Measurements from ENCODE around the gene MINDY1. TPM values are rescaled to one million over a fixed set of nuclear protein-coding genes. Genes with fewer than 3 reads are reported as not detected.

The MINDY1 gene
- total and polyA plus RNA-seq, 10 of the 15 experiments (the other 5 are each of a cell fraction or from before 2014, with no cell fraction given), result 0.48 to 8.8 (median 5.0) TPM

DNA sequence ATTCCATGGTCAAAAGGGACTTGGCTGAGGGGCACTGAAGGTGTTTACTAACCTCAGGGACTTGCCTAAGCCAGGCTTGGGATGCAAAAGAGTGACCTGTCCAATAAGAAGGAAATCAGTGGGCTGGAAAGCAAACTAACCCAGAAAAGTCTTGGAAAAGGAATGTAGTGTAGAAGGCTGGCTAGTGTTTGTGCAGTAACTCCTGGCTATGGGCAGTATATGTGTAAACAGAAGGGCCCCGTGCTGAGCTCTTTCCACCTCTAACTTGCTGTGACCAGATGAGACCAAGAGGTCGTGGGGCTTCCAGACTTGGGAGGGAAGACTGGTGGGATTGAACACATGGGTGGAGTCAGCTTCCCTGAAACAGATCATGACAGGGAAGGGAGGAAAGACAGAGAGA lies 4.1 kb downstream of the MINDY1 start:
- TF ChIP-seq SREBF2 (IDR thresholded peaks at IDR 0.05; ENCODE audit: low read length) (no peak), BHLHE40 (IDR thresholded peaks at IDR 0.05; ENCODE audit: borderline replicate concordance in 1 of 2, low read depth in 2 of 2, low read length in 1 of 2) (no peak), ESRRA (IDR thresholded peaks at IDR 0.05; ENCODE audit: low read length) (no peak), FOS (IDR thresholded peaks at IDR 0.05; ENCODE audit: borderline replicate concordance, extremely low read depth, insufficient read length) (no peak), MYB (IDR thresholded peaks at IDR 0.05; ENCODE audit: borderline replicate concordance, low read depth, low read length) (no peak), TCF3 (IDR thresholded peaks at IDR 0.05; ENCODE audit: borderline replicate concordance, insufficient read depth, low read depth, low read length) (no peak), ETV6 (conservative IDR thresholded peaks at IDR 0.05 in 1 of 2, IDR thresholded peaks at IDR 0.05 in 1 of 2; ENCODE audit: borderline replicate concordance in 1 of 2, low read depth in 1 of 2) (no peak), RFX5 (IDR thresholded peaks at IDR 0.05; ENCODE audit: low read depth, low read length) (no peak), CHD1 (IDR thresholded peaks at IDR 0.05; ENCODE audit: low read depth, low read length) (no peak), CHD2 (IDR thresholded peaks at IDR 0.05; ENCODE audit: borderline replicate concordance, low read depth, low read length) (no peak), ZBTB4 (CRISPR knock-in tag; IDR thresholded peaks at IDR 0.05) (no peak), NFYB (IDR thresholded peaks at IDR 0.05; ENCODE audit: insufficient read depth, low read depth, low read length) (no peak), ZNF274 (IDR thresholded peaks at IDR 0.05; ENCODE audit: insufficient read depth, insufficient read length) (no peak)
- TF ChIP-seq, protein P1, sequence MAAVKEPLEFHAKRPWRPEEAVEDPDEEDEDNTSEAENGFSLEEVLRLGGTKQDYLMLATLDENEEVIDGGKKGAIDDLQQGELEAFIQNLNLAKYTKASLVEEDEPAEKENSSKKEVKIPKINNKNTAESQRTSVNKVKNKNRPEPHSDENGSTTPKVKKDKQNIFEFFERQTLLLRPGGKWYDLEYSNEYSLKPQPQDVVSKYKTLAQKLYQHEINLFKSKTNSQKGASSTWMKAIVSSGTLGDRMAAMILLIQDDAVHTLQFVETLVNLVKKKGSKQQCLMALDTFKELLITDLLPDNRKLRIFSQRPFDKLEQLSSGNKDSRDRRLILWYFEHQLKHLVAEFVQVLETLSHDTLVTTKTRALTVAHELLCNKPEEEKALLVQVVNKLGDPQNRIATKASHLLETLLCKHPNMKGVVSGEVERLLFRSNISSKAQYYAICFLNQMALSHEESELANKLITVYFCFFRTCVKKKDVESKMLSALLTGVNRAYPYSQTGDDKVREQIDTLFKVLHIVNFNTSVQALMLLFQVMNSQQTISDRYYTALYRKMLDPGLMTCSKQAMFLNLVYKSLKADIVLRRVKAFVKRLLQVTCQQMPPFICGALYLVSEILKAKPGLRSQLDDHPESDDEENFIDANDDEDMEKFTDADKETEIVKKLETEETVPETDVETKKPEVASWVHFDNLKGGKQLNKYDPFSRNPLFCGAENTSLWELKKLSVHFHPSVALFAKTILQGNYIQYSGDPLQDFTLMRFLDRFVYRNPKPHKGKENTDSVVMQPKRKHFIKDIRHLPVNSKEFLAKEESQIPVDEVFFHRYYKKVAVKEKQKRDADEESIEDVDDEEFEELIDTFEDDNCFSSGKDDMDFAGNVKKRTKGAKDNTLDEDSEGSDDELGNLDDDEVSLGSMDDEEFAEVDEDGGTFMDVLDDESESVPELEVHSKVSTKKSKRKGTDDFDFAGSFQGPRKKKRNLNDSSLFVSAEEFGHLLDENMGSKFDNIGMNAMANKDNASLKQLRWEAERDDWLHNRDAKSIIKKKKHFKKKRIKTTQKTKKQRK (IDR thresholded peaks at IDR 0.05; ENCODE audit: low read depth, low read length), result no peak
- TF ChIP-seq, protein P2, sequence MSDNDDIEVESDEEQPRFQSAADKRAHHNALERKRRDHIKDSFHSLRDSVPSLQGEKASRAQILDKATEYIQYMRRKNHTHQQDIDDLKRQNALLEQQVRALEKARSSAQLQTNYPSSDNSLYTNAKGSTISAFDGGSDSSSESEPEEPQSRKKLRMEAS (IDR thresholded peaks at IDR 0.05; ENCODE audit: low read depth, low read length), result no peak
- TF ChIP-seq, protein P3, sequence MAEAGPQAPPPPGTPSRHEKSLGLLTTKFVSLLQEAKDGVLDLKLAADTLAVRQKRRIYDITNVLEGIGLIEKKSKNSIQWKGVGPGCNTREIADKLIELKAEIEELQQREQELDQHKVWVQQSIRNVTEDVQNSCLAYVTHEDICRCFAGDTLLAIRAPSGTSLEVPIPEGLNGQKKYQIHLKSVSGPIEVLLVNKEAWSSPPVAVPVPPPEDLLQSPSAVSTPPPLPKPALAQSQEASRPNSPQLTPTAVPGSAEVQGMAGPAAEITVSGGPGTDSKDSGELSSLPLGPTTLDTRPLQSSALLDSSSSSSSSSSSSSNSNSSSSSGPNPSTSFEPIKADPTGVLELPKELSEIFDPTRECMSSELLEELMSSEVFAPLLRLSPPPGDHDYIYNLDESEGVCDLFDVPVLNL (IDR thresholded peaks at IDR 0.05; ENCODE audit: low read depth, low read length), result no peak
- H3K4me1 ChIP-seq (ENCODE audit: control insufficient read depth, insufficient read depth, low read length), result peaks cover 7% of the 10 kb centered on the region
- intact Hi-C loops (cut with micrococcal nuclease; ENCODE audit: unreplicated experiment), result no loop called here

More for the DNA sequence above, 4.1 kb downstream of the MINDY1 start:
- Histone ChIP-seq H2AFZ (ENCODE audit: control insufficient read depth, low read depth, low read length) (no peak overlapping the region), H3K27ac (ENCODE audit: control insufficient read depth, insufficient read depth) (no peak overlapping the region), H3K27me3 (replicated peaks in 1 of 2; ENCODE audit: control insufficient read depth in 2 of 2, insufficient read depth in 2 of 2, low read length in 1 of 2) (no peaks in the 10 kb centered on the region), H3K9me3 (replicated peaks; ENCODE audit: control insufficient read depth, insufficient read depth, low read length) (no peaks in the 10 kb centered on the region), H3K4me2 (ENCODE audit: control insufficient read depth, insufficient read depth) (no peak overlapping the region), H3K36me3 (ENCODE audit: control insufficient read depth in 2 of 2, insufficient read depth in 2 of 2, low read length in 1 of 2) (no peaks in the 10 kb centered on the region; a peak in 1 of 4 replicates), H3K79me2 (ENCODE audit: control insufficient read depth, insufficient read depth, low read length) (peaks cover 5% of the 10 kb centered on the region), H4K20me1 (ENCODE audit: control insufficient read depth, insufficient read depth) (no peaks in the 10 kb centered on the region), H3K9ac (ENCODE audit: control insufficient read depth, insufficient read depth, low read length) (no peak overlapping the region), H3K4me3 (no peak overlapping the region)
- BruUV-seq (replicated peaks), result no TSS peak
- DNase-seq (ENCODE audit: low read depth, low spot score) (no peak), ATAC-seq (no peak), FAIRE-seq (no peak)
- ChIA-PET CTCF (interaction anchor here (0.6 to 16.2 kb wide), 3 partner anchors 8 to 22 kb away, joined by 3 to 252 read pairs (median 6); partner anchors contain the start of genes ANXA9 and CERS2), POLR2A (interaction anchor here (0.5 kb wide), 1 partner anchor 55 kb away, joined by 3 read pairs; no protein-coding TSS in a partner anchor), RAD21 (ENCODE audit: unreplicated experiment) (no interaction called here), SMC1A (ENCODE audit: uncharacterized antibody, unreplicated experiment) (no interaction called here)
- 89% methylated on average over 2 of the region's 2 CpGs for WGBS (ENCODE audit: insufficient coverage, insufficient replicate concordance, low lambda C conversion rate, missing lambda C conversion rate)
- in situ Hi-C loops (cut with MboI), result no loop called here
